Measurements from ENCODE around the gene GIMAP7.

GIMAP7 gene

GRCh38 chr7:150569245-150569955 lies 54.7 kb downstream of the GIMAP7 start:
- DNase-seq (ENCODE audit: low read depth in 3 of 3, low spot score in 1 of 3) = no peak
